B cell (primary cell): Measurements from ENCODE around the gene PIP4K2C. TPM values are rescaled to one million over a fixed set of nuclear protein-coding genes. Genes with fewer than 3 reads are reported as not detected.

Experiments used
- ATAC-seq: fragments of 200-7000 bp; cut with Tn5 transposase; one replicate; pipeline ENCODE4 v1.10.0; 2021; ENCODE audit warnings: low read depth, mild to moderate bottlenecking, moderate number of reproducible peaks, moderate library complexity
- CTCF ChIA-PET: fragments of 350-600 bp; sonication (Branson Sonifier 250); formaldehyde crosslinking; loops from one replicate; lab custom pipeline; 2021; ENCODE audit warnings: antibody characterized with exemption, inconsistent platforms; lab: Charles Lee
- POLR2A ChIA-PET: fragments of 350-600 bp; sonication (Branson Sonifier 250); formaldehyde crosslinking; loops from one replicate; lab custom pipeline; 2021; ENCODE audit warnings: antibody characterized with exemption; lab: Charles Lee
- DNase-seq: peaks from one replicate; pipeline ENCODE4 v3.0.0; 2013
- H2AFZ ChIP-seq: 2 replicates; pipeline ENCODE4 v1.6.1; 2012; ENCODE audit warnings: mild to moderate bottlenecking, low read depth, low read length; ENCODE audit not compliant: insufficient read depth, poor library complexity, severe bottlenecking
- H3K27ac ChIP-seq, 2 donors: 1 replicate in 1 of 2; 2 replicates in 1 of 2; pipeline ENCODE4 v1.5.1; 2012 to 2013; ENCODE audit warnings: low read length in 2 of 2, mild to moderate bottlenecking in 2 of 2, moderate library complexity in 1 of 2
- H3K27me3 ChIP-seq, 4 experiments: fragments of 200-600 bp in 1 of 4; sonication (generic) in 1 of 4; replicated peaks in 1 of 4; 1 replicate in 2 of 4; 2 replicates in 2 of 4; pipeline versions ENCODE4 v1.6.1 to v1.7.0; 2013 to 2016; ENCODE audit warnings: low read length in 3 of 4, mild to moderate bottlenecking in 2 of 4, mixed read lengths in 1 of 4, moderate library complexity in 1 of 4; ENCODE audit not compliant: insufficient read depth in 4 of 4, control insufficient read depth in 3 of 4; ENCODE audit errors: control extremely low read depth in 1 of 4
- H3K36me3 ChIP-seq, 2 experiments: replicated peaks in 1 of 2; 1 replicate in 1 of 2; 2 replicates in 1 of 2; pipeline versions ENCODE4 v1.6.1 to v1.7.1; 2013; ENCODE audit warnings: low read length in 1 of 2; ENCODE audit not compliant: insufficient read depth in 2 of 2, control insufficient read depth in 1 of 2; ENCODE audit errors: control extremely low read depth in 1 of 2, extremely low read depth in 1 of 2
- H3K4me1 ChIP-seq, 2 donors: fragments of 200-600 bp in 1 of 2; sonication (generic) in 1 of 2; 1 replicate in 1 of 2; 2 replicates in 1 of 2; pipeline versions ENCODE4 v1.5.1 to v1.6.1; 2013 to 2017; ENCODE audit warnings: low read length in 2 of 2; ENCODE audit not compliant: control insufficient read depth in 2 of 2, insufficient read depth in 2 of 2
- H3K4me2 ChIP-seq: replicated peaks from 2 replicates; pipeline ENCODE3; 2012; ENCODE audit warnings: mild to moderate bottlenecking, low read depth, low read length; ENCODE audit not compliant: poor library complexity, severe bottlenecking
- H3K4me3 ChIP-seq, 5 experiments: fragments of 200-600 bp in 1 of 5; sonication (generic) in 1 of 5; 1 replicate in 3 of 5; 2 replicates in 2 of 5; pipeline versions ENCODE4 v1.5.1 to v1.7.0; 2011 to 2016; ENCODE audit warnings: low read length in 4 of 5, mild to moderate bottlenecking in 4 of 5, low read depth in 2 of 5, control low read depth in 1 of 5, moderate library complexity in 1 of 5; ENCODE audit not compliant: insufficient read depth in 1 of 5; ENCODE audit errors: control extremely low read depth in 1 of 5, extremely low read depth in 1 of 5
- H3K79me2 ChIP-seq: fragments of 200-600 bp; sonication (generic); one replicate; pipeline ENCODE4 v1.6.0; 2016; ENCODE audit warnings: low read length; ENCODE audit not compliant: control insufficient read depth, insufficient read depth
- H3K9ac ChIP-seq: fragments of 200-600 bp; sonication (generic); 2 replicates; pipeline ENCODE4 v1.6.1; 2017; ENCODE audit warnings: mild to moderate bottlenecking, low read length, moderate library complexity
- H3K9me3 ChIP-seq, 3 donors: one replicate each; pipeline versions ENCODE4 v1.6.1 to v1.7.1; 2013; ENCODE audit warnings: low read length in 2 of 3; ENCODE audit not compliant: control insufficient read depth in 2 of 3, insufficient read depth in 1 of 3; ENCODE audit errors: control extremely low read depth in 1 of 3
- H4K20me1 ChIP-seq: 2 replicates; pipeline ENCODE4 v1.6.0; 2012; ENCODE audit warnings: mild to moderate bottlenecking, low read length; ENCODE audit not compliant: insufficient read depth, control insufficient read depth, poor library complexity, severe bottlenecking
- H3K27ac Mint-ChIP-seq: one replicate; pipeline ENCODE4 v1.8.0; 2021; ENCODE audit warnings: mixed read lengths
- H3K27me3 Mint-ChIP-seq: one replicate; pipeline ENCODE4 v1.8.0; 2021; ENCODE audit warnings: mixed read lengths
- H3K4me1 Mint-ChIP-seq: one replicate; pipeline ENCODE4 v1.8.0; 2021; ENCODE audit warnings: mixed read lengths
- H3K4me3 Mint-ChIP-seq: one replicate; pipeline ENCODE4 v1.8.0; 2021; ENCODE audit warnings: mixed read lengths
- H3K9me3 Mint-ChIP-seq: one replicate; pipeline ENCODE4 v1.8.0; 2022; ENCODE audit warnings: mixed read lengths; ENCODE audit not compliant: insufficient read depth
- CTCF ChIP-seq: fragments of 200-600 bp; IDR thresholded peaks from one replicate; pipeline ENCODE4 v1.8.0; 2022; ENCODE audit warnings: antibody characterized with exemption, mild to moderate bottlenecking
- EZH2 ChIP-seq: IDR thresholded peaks from 2 replicates; pipeline ENCODE4 v1.6.1; 2012; ENCODE audit warnings: borderline replicate concordance, low read depth, mild to moderate bottlenecking, moderate library complexity, low read length; ENCODE audit not compliant: insufficient read depth, poor library complexity, severe bottlenecking
- WGBS: methylation state at CpG from one replicate; pipeline ENCODE4 v1.1.5; 2013; ENCODE audit warnings: missing lambda C conversion rate; ENCODE audit not compliant: insufficient coverage; 5-methylcytosine and 5-hydroxymethylcytosine counted together
- intact Hi-C: fragments of 100-400 bp; cut with micrococcal nuclease; formaldehyde crosslinking; loops from one replicate; pipeline ENCODE4 v1.10.0; 2022
- polyA plus RNA-seq: library from polyadenylated mRNA; depleted of rRNA; stranded (reverse); fragments of >200 nt; gene quantifications from 2 replicates; pipeline ENCODE4 v1.2.3, GENCODE V29; 2012
- total RNA-seq, 2 donors: library from RNA; stranded (reverse); fragments of 120-200 nt in 1 of 2; gene quantifications; 1 replicate in 1 of 2; 2 replicates in 1 of 2; pipeline versions ENCODE4 v1.2.3 to v1.2.4, GENCODE V29; 2013 to 2022

The PIP4K2C gene
- total and polyA plus RNA-seq, 2 donors (not counting 1 experiment from before 2014, with no cell fraction given): 20.1 to 21.3 TPM

GRCh38 chr12:57624441-57625220 lies 33.6 kb downstream of the PIP4K2C start:
- Histone ChIP-seq H3K27me3 (peaks cover 0 to 97% (median 80%) of the 10 kb centered on the region in 4 experiments), H3K9ac (no peak overlapping the region), H3K4me3 (no peak overlapping the region), H3K27ac (no peak overlapping the region), H3K9me3 (peaks cover 0 to 20% (median 0%) of the 10 kb centered on the region in 3 donors), H3K36me3 (no peaks in the 10 kb centered on the region), H3K4me2 (no peak overlapping the region), H4K20me1 (peaks cover 7% of the 10 kb centered on the region), H2AFZ (no peak overlapping the region), H3K4me1 (peaks cover 35 to 55% of the 10 kb centered on the region in 2 donors), H3K79me2 (no peaks in the 10 kb centered on the region)
- WGBS: 95% methylated on average over 3 of the region's 8 CpGs
- H3K27me3 Mint-ChIP-seq: peaks cover 88% of the 10 kb centered on the region
- no peak overlapping the region for H3K27ac Mint-ChIP-seq
- no peak overlapping the region for H3K4me3 Mint-ChIP-seq
- intact Hi-C loops: loop anchor here (5.0 kb wide), 2 partner anchors 102 to 147 kb away; partner anchors contain the start of genes ARHGAP9, DDIT3 and MBD6
- no peak for DNase-seq
- ChIA-PET CTCF (interaction anchor here (0.9 to 3.3 kb wide), 6 partner anchors 9 to 166 kb away, joined by 3 to 17 read pairs (median 4); partner anchors contain the start of genes B4GALNT1 and GLI1), POLR2A (no interaction called here)
- ATAC-seq: no peak
- TF ChIP-seq CTCF: no peak
- no peak for TF ChIP-seq EZH2
- H3K4me1 Mint-ChIP-seq: peaks cover 39% of the 10 kb centered on the region
- no peaks in the 10 kb centered on the region for H3K9me3 Mint-ChIP-seq
